Right lobe of liver (tissue), 6 donors: ENCODE data around the gene EVA1C. TPM values are rescaled to one million over a fixed set of nuclear protein-coding genes. Genes with fewer than 3 reads are reported as not detected.

Experiments
- ATAC-seq, 4 donors: fragments of 200-7000 bp; cut with Tn5 transposase; one replicate each; pipeline ENCODE4 v1.9.1; 2020; ENCODE audit warnings: mild to moderate bottlenecking in 4 of 4, moderate library complexity in 4 of 4
- DNase-seq, 3 donors: peaks; one replicate each; pipeline ENCODE4 v3.0.0-alpha.2; 2020
- H3K27ac ChIP-seq, 3 donors: fragments of 200-600 bp; one replicate each; pipeline ENCODE4 v1.8.0; 2022
- H3K27me3 ChIP-seq, 2 donors: fragments of 200-600 bp; one replicate each; pipeline ENCODE4 v1.8.0; 2022
- H3K36me3 ChIP-seq, 4 donors: fragments of 200-600 bp; sonication (generic) in 1 of 4; one replicate each; pipeline versions ENCODE4 v1.5.1 to v1.8.0; 2017 to 2022; ENCODE audit warnings: control low read depth in 1 of 4
- H3K4me1 ChIP-seq, 4 donors: fragments of 200-600 bp; sonication (generic) in 1 of 4; one replicate each; pipeline versions ENCODE4 v1.5.1 to v1.8.0; 2017 to 2022; ENCODE audit warnings: control low read depth in 1 of 4
- H3K4me3 ChIP-seq, 3 donors: fragments of 200-600 bp; one replicate each; pipeline ENCODE4 v1.8.0; 2022
- H3K9me3 ChIP-seq, 4 donors: fragments of 200-600 bp; sonication (generic) in 1 of 4; one replicate each; pipeline versions ENCODE4 v1.5.1 to v1.8.0; 2017 to 2022; ENCODE audit warnings: control low read depth in 1 of 4
- CTCF ChIP-seq, 4 donors: fragments of 200-600 bp in 3 of 4; fragments of 450-650 bp in 1 of 4; IDR thresholded peaks; one replicate each; pipeline versions ENCODE4 v1.5.1 to v1.8.0; 2016 to 2022; ENCODE audit warnings: antibody characterized with exemption in 4 of 4, mild to moderate bottlenecking in 2 of 4
- POLR2A ChIP-seq: fragments of 450-650 bp; IDR thresholded peaks from one replicate; pipeline ENCODE4 v1.6.1; 2017; ENCODE audit warnings: antibody characterized with exemption, mild to moderate bottlenecking
- WGBS: methylation state at CpG from one replicate; pipeline ENCODE4 v1.1.6; 2018; ENCODE audit warnings: low coverage, low lambda C conversion rate; ENCODE audit not compliant: insufficient coverage; ENCODE audit errors: missing lambda C conversion rate; 5-methylcytosine and 5-hydroxymethylcytosine counted together
- intact Hi-C, 2 donors: fragments of 100-400 bp; cut with DNase I; formaldehyde crosslinking; loops; one replicate each; pipeline versions ENCODE4 v1.11.2 to v1.14.1; 2022
- total RNA-seq, 6 experiments: library from RNA; depleted of rRNA in 2 of 6; stranded (reverse); fragments of >200 nt in 2 of 6; fragmentation: NEBNext Ultra II Directional in 3 of 6; extraction: Animal tissue kit (Norgen Biotek cat#: 25700) in 3 of 6; gene quantifications; one replicate each; pipeline versions ENCODE4 v1.1.0 to v1.2.4, GENCODE V29; 2016 to 2023
- donor health status: DM: no; HTN: yes; CAD: no.
- donor health status: DM: no; HTN: no; CAD: no.
- donor health status: DM: no; HTN: no; CAD: no.
- donor health status: DM: no; HTN: yes; CAD: no.
- donor health status: DM: no; HTN: yes; CAD: no.

EVA1C gene
- total RNA-seq, 6 experiments from 2014 or later: 2.4 to 5.9 (median 4.2) TPM

GRCh38 chr21:32477424-32477745 lies 64.9 kb downstream of the EVA1C start:
- intact Hi-C loops: no loop called here
- Histone ChIP-seq H3K27ac (no peak overlapping the region), H3K9me3 (no peaks in the 10 kb centered on the region), H3K36me3 (no peaks in the 10 kb centered on the region), H3K4me1 (peaks cover 0 to 5% (median 0%) of the 10 kb centered on the region in 4 donors), H3K27me3 (no peaks in the 10 kb centered on the region), H3K4me3 (no peak overlapping the region)
- ATAC-seq (no peak), DNase-seq (no peak)
- 83% methylated on average over 1 of the region's 9 CpGs for WGBS
- no peak for TF ChIP-seq POLR2A
- no peak for TF ChIP-seq CTCF (IDR thresholded peaks at IDR 0.05)

GRCh38 chr21:32481875-32482408 lies 69.4 kb downstream of the EVA1C start:
- WGBS: 88% methylated on average over 8 of the region's 9 CpGs

GRCh38 chr21:32482565-32483292 lies 70.2 kb downstream of the EVA1C start:
- ATAC-seq: no peak
- no peak for DNase-seq

More at GRCh38 chr21:32481875-32482408, 69.4 kb downstream of the EVA1C start:
- Histone ChIP-seq H3K27me3 (no peaks in the 10 kb centered on the region), H3K9me3 (no peaks in the 10 kb centered on the region), H3K27ac (no peak overlapping the region), H3K4me3 (no peak overlapping the region), H3K36me3 (no peaks in the 10 kb centered on the region), H3K4me1 (no peaks in the 10 kb centered on the region)
- TF ChIP-seq POLR2A (no peak), CTCF (IDR thresholded peaks at IDR 0.05) (no peak)
- DNase-seq: no peak
- ATAC-seq: no peak
- intact Hi-C loops: no loop called here

GRCh38 chr21:32483293-32483595 lies 70.7 kb downstream of the EVA1C start:
- 58% methylated on average over 2 of the region's 2 CpGs for WGBS
- intact Hi-C loops: no loop called here
- TF ChIP-seq POLR2A: no peak
- TF ChIP-seq CTCF (IDR thresholded peaks at IDR 0.05): no peak
- no peaks in the 10 kb centered on the region for H3K27me3 ChIP-seq
- no peak overlapping the region for H3K4me3 ChIP-seq
- ATAC-seq: no peak
- DNase-seq: no peak
- no peaks in the 10 kb centered on the region for H3K36me3 ChIP-seq
- H3K9me3 ChIP-seq: no peaks in the 10 kb centered on the region
- H3K27ac ChIP-seq: no peak overlapping the region
- H3K4me1 ChIP-seq: no peaks in the 10 kb centered on the region

More at GRCh38 chr21:32482565-32483292, 70.2 kb downstream of the EVA1C start:
- Histone ChIP-seq H3K27ac (no peak overlapping the region), H3K4me3 (no peak overlapping the region), H3K36me3 (no peaks in the 10 kb centered on the region), H3K27me3 (no peaks in the 10 kb centered on the region), H3K9me3 (no peaks in the 10 kb centered on the region), H3K4me1 (no peaks in the 10 kb centered on the region)
- WGBS: 91% methylated on average over 7 of the region's 11 CpGs
- intact Hi-C loops: no loop called here
- TF ChIP-seq CTCF (IDR thresholded peaks at IDR 0.05): no peak
- TF ChIP-seq POLR2A: no peak
